HepG2 (cell line): ENCODE measurements around the gene CD9. TPM values are rescaled to one million over a fixed set of nuclear protein-coding genes. Genes with fewer than 3 reads are reported as not detected.

Source experiments
- ATAC-seq: fragments of 200-7000 bp; cut with Tn5 transposase; 3 replicates; pipeline ENCODE4 v1.9.1; 2020; ENCODE audit warnings: mild to moderate bottlenecking, moderate library complexity
- BruUV-seq: library from RNA; stranded (reverse); fragments of 400-500 nt; replicated peaks from 2 replicates; lab custom pipeline; 2021; lab: Mats Ljungman, UMichigan
- CTCF ChIA-PET: fragments of 300-600 bp; formaldehyde crosslinking; extraction: SDS; loops from one replicate; lab custom pipeline; 2021; ENCODE audit warnings: low total read pairs, inconsistent platforms, low intra/inter-chr PET ratio; lab: Yijun Ruan, JAX
- POLR2A ChIA-PET: fragments of 350-600 bp; sonication (Branson Sonifier 250); formaldehyde crosslinking; loops from one replicate; lab custom pipeline; 2020; ENCODE audit warnings: antibody characterized with exemption, inconsistent platforms; lab: Yijun Ruan, JAX
- DNase-seq: peaks from one replicate; pipeline ENCODE4 v3.0.0-alpha.2; 2015; ENCODE audit warnings: low spot score
- FAIRE-seq: peaks from 3 replicates; lab custom pipeline; 2011; peaks lifted over from hg19 to GRCh38; lab: Jason Lieb, UNC
- H2AFZ ChIP-seq: one replicate; pipeline ENCODE4 v1.6.1; 2011; ENCODE audit warnings: low read length, inconsistent platforms
- H3K27ac ChIP-seq: fragments of 300-600 bp; 3 replicates; pipeline ENCODE4 v1.8.0; 2011; ENCODE audit warnings: mixed run types, mild to moderate bottlenecking, mixed read lengths, low read length, inconsistent platforms; ENCODE audit not compliant: insufficient read depth; ENCODE audit errors: extremely low read length
- H3K27me3 ChIP-seq, 2 experiments: fragments of 200-600 bp in 1 of 2; 2 replicates in 1 of 2; 3 replicates in 1 of 2; pipeline versions ENCODE4 v1.6.0 to v1.8.0; 2011; ENCODE audit warnings: low read length in 2 of 2, mild to moderate bottlenecking in 2 of 2, moderate library complexity in 2 of 2, inconsistent platforms in 1 of 2; ENCODE audit not compliant: insufficient read depth in 2 of 2, control insufficient read depth in 1 of 2
- H3K36me3 ChIP-seq, 2 experiments: fragments of 200-600 bp in 1 of 2; replicated peaks in 1 of 2; 2 replicates in 1 of 2; 3 replicates in 1 of 2; pipeline versions ENCODE4 v1.5.1 to v1.8.0; 2011; ENCODE audit warnings: low read length in 2 of 2, inconsistent platforms in 1 of 2; ENCODE audit not compliant: insufficient read depth in 2 of 2, control insufficient read depth in 1 of 2
- H3K4me1 ChIP-seq: 2 replicates; pipeline ENCODE4 v1.5.1; 2012; ENCODE audit warnings: low read length, inconsistent platforms; ENCODE audit not compliant: insufficient read depth
- H3K4me2 ChIP-seq: 2 replicates; pipeline ENCODE4 v1.6.0; 2011; ENCODE audit warnings: low read depth, low read length, inconsistent platforms
- H3K4me3 ChIP-seq, 3 experiments: fragments of 200-600 bp in 1 of 3; sonication (generic), shearing (Covaris generic) in 1 of 3; replicated peaks in 1 of 3; 2 replicates each; pipeline ENCODE4 v1.5.1; 2011 to 2016; ENCODE audit warnings: low read length in 3 of 3, inconsistent platforms in 2 of 3, low read depth in 2 of 3, mild to moderate bottlenecking in 2 of 3, control low read depth in 1 of 3, mixed read lengths in 1 of 3; ENCODE audit not compliant: insufficient read depth in 1 of 3
- H3K79me2 ChIP-seq: one replicate; pipeline ENCODE4 v1.6.1; 2011; ENCODE audit warnings: low read length, inconsistent platforms; ENCODE audit not compliant: insufficient read depth
- H3K9ac ChIP-seq: 2 replicates; pipeline ENCODE4 v1.6.0; 2011; ENCODE audit warnings: mild to moderate bottlenecking, low read depth, low read length, inconsistent platforms; ENCODE audit not compliant: insufficient read depth
- H3K9me3 ChIP-seq: 2 replicates; pipeline ENCODE4 v1.5.1; 2012; ENCODE audit warnings: mild to moderate bottlenecking, low read length
- H4K20me1 ChIP-seq: 2 replicates; pipeline ENCODE4 v1.6.0; 2011; ENCODE audit warnings: inconsistent platforms, mild to moderate bottlenecking, low read length, moderate library complexity; ENCODE audit not compliant: insufficient read depth
- CBX5 ChIP-seq: sonication (generic); formaldehyde crosslinking; IDR thresholded peaks from 2 replicates; pipeline ENCODE4 v1.4.0; 2020; ENCODE audit warnings: missing genetic modification reagents, borderline replicate concordance
- ELF3 ChIP-seq: IDR thresholded peaks from 2 replicates; pipeline ENCODE4 v1.6.1; 2016; ENCODE audit warnings: missing genetic modification reagents, missing compliant biosample characterization
- HNRNPUL1 ChIP-seq: fragments of 200-400 bp; formaldehyde crosslinking; IDR thresholded peaks from 2 replicates; pipeline ENCODE4 v1.6.1; 2017; ENCODE audit warnings: low read depth, mild to moderate bottlenecking, low read length, moderate library complexity
- POLR2A ChIP-seq, 2 experiments: IDR thresholded peaks; 2 replicates each; pipeline ENCODE4 v1.6.1; 2011; ENCODE audit warnings: low read depth in 2 of 2, low read length in 2 of 2, mild to moderate bottlenecking in 1 of 2, moderate library complexity in 1 of 2; ENCODE audit not compliant: insufficient read depth in 1 of 2
- PTBP1 ChIP-seq: fragments of 200-400 bp; formaldehyde crosslinking; IDR thresholded peaks from 2 replicates; pipeline ENCODE4 v1.6.1; 2018; ENCODE audit warnings: low read length, low read depth; ENCODE audit not compliant: poor library complexity, severe bottlenecking
- SCMH1 ChIP-seq: sonication (generic); formaldehyde crosslinking; IDR thresholded peaks from 2 replicates; pipeline ENCODE4 v1.9.0; 2021; ENCODE audit warnings: missing genetic modification reagents, mild to moderate bottlenecking, borderline replicate concordance
- ZKSCAN5 ChIP-seq: sonication (generic); formaldehyde crosslinking; IDR thresholded peaks from 2 replicates; pipeline ENCODE4 v1.5.1; 2020; ENCODE audit warnings: mild to moderate bottlenecking, missing genetic modification reagents
- ZNF317 ChIP-seq: sonication (generic); formaldehyde crosslinking; IDR thresholded peaks from 2 replicates; pipeline ENCODE4 v1.5.0; 2020; ENCODE audit warnings: mild to moderate bottlenecking, missing genetic modification reagents
- ZNF44 ChIP-seq: sonication (generic); formaldehyde crosslinking; IDR thresholded peaks from 2 replicates; pipeline ENCODE4 v1.5.1; 2020; ENCODE audit warnings: mild to moderate bottlenecking, missing genetic modification reagents
- WGBS: methylation state at CpG from one replicate; pipeline ENCODE4 v1.1.6; 2017; ENCODE audit warnings: low lambda C conversion rate; 5-methylcytosine and 5-hydroxymethylcytosine counted together
- in situ Hi-C: cut with HindIII; loops from 2 replicates; pipeline ENCODE4 v1.10.0; 2017; ENCODE audit warnings: low pct_unique_long_range_greater_than_20kb; ENCODE audit not compliant: extremely low pct_ligation_motif_present
- intact Hi-C: fragments of 100-400 bp; cut with micrococcal nuclease; formaldehyde crosslinking; loops from one replicate; pipeline ENCODE4 v1.10.0; 2022; ENCODE audit not compliant: unreplicated experiment
- polyA plus RNA-seq, 8 experiments: library from polyadenylated mRNA; depleted of rRNA in 3 of 8; stranded (reverse) in 7 of 8; unstranded in 1 of 8; fragments of >200 nt; fragmentation: Illumina TruSeq in 4 of 8; extraction: Trizol in 4 of 8; gene quantifications; 2 replicates each; pipeline versions ENCODE4 v1.2.1 to v1.2.3, GENCODE V29; 2011 to 2016; ENCODE audit warnings: low read depth in 4 of 8, missing spikeins in 1 of 8, mixed read lengths in 1 of 8; ENCODE audit not compliant: insufficient read depth in 1 of 8
- total RNA-seq, 5 experiments: library from RNA; depleted of rRNA; stranded (reverse); fragments of >200 nt; fragmentation: Illumina TruSeq; extraction: Trizol; gene quantifications; 2 replicates each; pipeline ENCODE4 v1.2.3, GENCODE V29; 2016; ENCODE audit warnings: low read depth in 1 of 5
- TF ChIP-seq, protein P1 (sequence below): sonication (generic); formaldehyde crosslinking; IDR thresholded peaks from 2 replicates; pipeline ENCODE4 v1.5.0; 2020; ENCODE audit warnings: mild to moderate bottlenecking, missing genetic modification reagents, borderline replicate concordance
- TF ChIP-seq, protein P2 (sequence below): sonication (generic); formaldehyde crosslinking; IDR thresholded peaks from 2 replicates; pipeline ENCODE4 v1.4.0; 2020; ENCODE audit warnings: missing genetic modification reagents, low read depth, mild to moderate bottlenecking, borderline replicate concordance
- TF ChIP-seq, protein P3 (sequence below): sonication (generic); formaldehyde crosslinking; IDR thresholded peaks from 2 replicates; pipeline ENCODE4 v1.8.1; 2023; ENCODE audit warnings: mild to moderate bottlenecking, missing genetic modification reagents
- TF ChIP-seq, protein P4 (sequence below): sonication (generic); formaldehyde crosslinking; IDR thresholded peaks from 2 replicates; pipeline ENCODE4 v1.4.0; 2020; ENCODE audit warnings: low read depth, mild to moderate bottlenecking, missing genetic modification reagents

CD9 gene
- total and polyA plus RNA-seq, 2 of the 13 experiments (the other 11 are each of a cell fraction or from before 2014, with no cell fraction given) = 5.8 to 38.3 TPM

GRCh38 chr12:6215120-6215807, 15.1 kb downstream of the CD9 start:
- 63% methylated on average over 8 of the region's 10 CpGs for WGBS

More at GRCh38 chr12:6215120-6215807, 15.1 kb downstream of the CD9 start:
- H3K27ac ChIP-seq = no peak overlapping the region
- intact Hi-C loops = no loop called here
- no peak overlapping the region for H3K4me2 ChIP-seq
- TF ChIP-seq, protein P1, sequence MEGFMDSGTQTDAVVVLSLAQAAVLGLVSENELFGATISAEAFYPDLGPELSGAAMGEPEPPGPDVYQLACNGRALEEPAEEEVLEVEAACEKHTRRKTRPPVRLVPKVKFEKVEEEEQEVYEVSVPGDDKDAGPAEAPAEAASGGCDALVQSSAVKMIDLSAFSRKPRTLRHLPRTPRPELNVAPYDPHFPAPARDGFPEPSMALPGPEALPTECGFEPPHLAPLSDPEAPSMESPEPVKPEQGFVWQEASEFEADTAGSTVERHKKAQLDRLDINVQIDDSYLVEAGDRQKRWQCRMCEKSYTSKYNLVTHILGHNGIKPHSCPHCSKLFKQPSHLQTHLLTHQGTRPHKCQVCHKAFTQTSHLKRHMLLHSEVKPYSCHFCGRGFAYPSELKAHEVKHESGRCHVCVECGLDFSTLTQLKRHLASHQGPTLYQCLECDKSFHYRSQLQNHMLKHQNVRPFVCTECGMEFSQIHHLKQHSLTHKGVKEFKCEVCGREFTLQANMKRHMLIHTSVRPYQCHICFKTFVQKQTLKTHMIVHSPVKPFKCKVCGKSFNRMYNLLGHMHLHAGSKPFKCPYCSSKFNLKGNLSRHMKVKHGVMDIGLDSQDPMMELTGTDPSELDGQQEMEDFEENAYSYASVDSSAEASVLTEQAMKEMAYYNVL (CRISPR knock-in tag) = no peak
- TF ChIP-seq, protein P2, sequence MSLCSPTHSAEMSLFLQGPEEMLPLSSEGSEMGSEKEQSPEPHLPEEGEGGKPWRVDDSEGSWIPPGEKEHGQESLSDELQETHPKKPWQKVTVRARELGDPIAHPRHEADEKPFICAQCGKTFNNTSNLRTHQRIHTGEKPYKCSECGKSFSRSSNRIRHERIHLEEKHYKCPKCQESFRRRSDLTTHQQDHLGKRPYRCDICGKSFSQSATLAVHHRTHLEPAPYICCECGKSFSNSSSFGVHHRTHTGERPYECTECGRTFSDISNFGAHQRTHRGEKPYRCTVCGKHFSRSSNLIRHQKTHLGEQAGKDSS = no peak
- TF ChIP-seq, protein P3, sequence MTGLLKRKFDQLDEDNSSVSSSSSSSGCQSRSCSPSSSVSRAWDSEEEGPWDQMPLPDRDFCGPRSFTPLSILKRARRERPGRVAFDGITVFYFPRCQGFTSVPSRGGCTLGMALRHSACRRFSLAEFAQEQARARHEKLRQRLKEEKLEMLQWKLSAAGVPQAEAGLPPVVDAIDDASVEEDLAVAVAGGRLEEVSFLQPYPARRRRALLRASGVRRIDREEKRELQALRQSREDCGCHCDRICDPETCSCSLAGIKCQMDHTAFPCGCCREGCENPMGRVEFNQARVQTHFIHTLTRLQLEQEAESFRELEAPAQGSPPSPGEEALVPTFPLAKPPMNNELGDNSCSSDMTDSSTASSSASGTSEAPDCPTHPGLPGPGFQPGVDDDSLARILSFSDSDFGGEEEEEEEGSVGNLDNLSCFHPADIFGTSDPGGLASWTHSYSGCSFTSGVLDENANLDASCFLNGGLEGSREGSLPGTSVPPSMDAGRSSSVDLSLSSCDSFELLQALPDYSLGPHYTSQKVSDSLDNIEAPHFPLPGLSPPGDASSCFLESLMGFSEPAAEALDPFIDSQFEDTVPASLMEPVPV (CRISPR knock-in tag) = no peak
- TF ChIP-seq CBX5 (CRISPR knock-in tag) (no peak), ZNF44 (CRISPR knock-in tag) (no peak), ELF3 (no peak), SCMH1 (CRISPR knock-in tag) (no peak), ZKSCAN5 (CRISPR knock-in tag) (no peak), HNRNPUL1 (no peak), POLR2A (IDR thresholded peaks at IDR 0.05; ENCODE audit: insufficient read depth in 1 of 2, low read depth in 2 of 2, low read length in 2 of 2) (no peak), PTBP1 (no peak), ZNF317 (CRISPR knock-in tag) (no peak)
- TF ChIP-seq, protein P4, sequence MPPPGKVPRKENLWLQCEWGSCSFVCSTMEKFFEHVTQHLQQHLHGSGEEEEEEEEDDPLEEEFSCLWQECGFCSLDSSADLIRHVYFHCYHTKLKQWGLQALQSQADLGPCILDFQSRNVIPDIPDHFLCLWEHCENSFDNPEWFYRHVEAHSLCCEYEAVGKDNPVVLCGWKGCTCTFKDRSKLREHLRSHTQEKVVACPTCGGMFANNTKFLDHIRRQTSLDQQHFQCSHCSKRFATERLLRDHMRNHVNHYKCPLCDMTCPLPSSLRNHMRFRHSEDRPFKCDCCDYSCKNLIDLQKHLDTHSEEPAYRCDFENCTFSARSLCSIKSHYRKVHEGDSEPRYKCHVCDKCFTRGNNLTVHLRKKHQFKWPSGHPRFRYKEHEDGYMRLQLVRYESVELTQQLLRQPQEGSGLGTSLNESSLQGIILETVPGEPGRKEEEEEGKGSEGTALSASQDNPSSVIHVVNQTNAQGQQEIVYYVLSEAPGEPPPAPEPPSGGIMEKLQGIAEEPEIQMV (CRISPR knock-in tag) = no peak
- TF ChIP-seq, all 625 proteins: peak for 0
- no peak overlapping the region for H2AFZ ChIP-seq
- H3K9me3 ChIP-seq = no peaks in the 10 kb centered on the region
- no peak for ATAC-seq
- no peak overlapping the region for H3K4me3 ChIP-seq
- H3K36me3 ChIP-seq = no peaks in the 10 kb centered on the region
- H3K79me2 ChIP-seq = no peaks in the 10 kb centered on the region
- POLR2A ChIA-PET = no interaction called here
- no peak overlapping the region for H3K9ac ChIP-seq
- CTCF ChIA-PET = no interaction called here
- peaks cover 21% of the 10 kb centered on the region for H3K4me1 ChIP-seq
- H4K20me1 ChIP-seq = no peaks in the 10 kb centered on the region
- in situ Hi-C loops = no loop called here
- H3K27me3 ChIP-seq = peaks cover 3 to 8% of the 10 kb centered on the region in 2 experiments
- no peak for FAIRE-seq
- no TSS peak for BruUV-seq
- DNase-seq = no peak
